Peyer's patch (tissue), 4 donors: ENCODE results near the gene ANXA10.

Experiments
- POLR2A ChIP-seq, 2 donors: fragments of 450-650 bp; IDR thresholded peaks; one replicate each; pipeline ENCODE4 v1.5.1; 2017; ENCODE audit warnings: antibody characterized with exemption in 2 of 2, mild to moderate bottlenecking in 2 of 2, moderate library complexity in 2 of 2
- TF ChIP-seq, protein P1 (sequence below), 6 experiments: fragments of 450-650 bp in 4 of 6; fragments of 200-600 bp in 2 of 6; sonication (generic) in 1 of 6; IDR thresholded peaks; one replicate each; pipeline ENCODE4 v1.5.1; 2017 to 2019; ENCODE audit warnings: antibody characterized with exemption in 6 of 6, mild to moderate bottlenecking in 3 of 6, moderate library complexity in 1 of 6

DNA sequence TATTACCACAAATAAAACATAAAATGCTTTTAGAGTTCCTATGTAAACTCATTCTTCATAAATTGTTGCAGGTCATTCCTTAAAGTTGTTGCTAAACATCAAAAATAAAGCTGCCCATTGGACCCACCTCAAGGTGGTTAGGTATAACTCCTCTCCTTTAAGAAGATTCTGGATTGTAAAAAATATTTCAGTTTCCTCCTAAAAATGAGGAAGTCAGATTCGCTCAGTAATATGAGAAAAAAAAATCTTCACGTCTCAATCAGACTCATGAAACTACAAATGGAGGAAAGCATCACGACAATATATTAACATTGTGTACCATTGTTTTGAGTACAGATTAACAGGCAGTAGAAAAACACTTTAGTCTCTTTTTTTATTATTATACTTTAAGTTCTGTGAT, 120.3 kb downstream of the ANXA10 start:
- TF ChIP-seq, protein P1, sequence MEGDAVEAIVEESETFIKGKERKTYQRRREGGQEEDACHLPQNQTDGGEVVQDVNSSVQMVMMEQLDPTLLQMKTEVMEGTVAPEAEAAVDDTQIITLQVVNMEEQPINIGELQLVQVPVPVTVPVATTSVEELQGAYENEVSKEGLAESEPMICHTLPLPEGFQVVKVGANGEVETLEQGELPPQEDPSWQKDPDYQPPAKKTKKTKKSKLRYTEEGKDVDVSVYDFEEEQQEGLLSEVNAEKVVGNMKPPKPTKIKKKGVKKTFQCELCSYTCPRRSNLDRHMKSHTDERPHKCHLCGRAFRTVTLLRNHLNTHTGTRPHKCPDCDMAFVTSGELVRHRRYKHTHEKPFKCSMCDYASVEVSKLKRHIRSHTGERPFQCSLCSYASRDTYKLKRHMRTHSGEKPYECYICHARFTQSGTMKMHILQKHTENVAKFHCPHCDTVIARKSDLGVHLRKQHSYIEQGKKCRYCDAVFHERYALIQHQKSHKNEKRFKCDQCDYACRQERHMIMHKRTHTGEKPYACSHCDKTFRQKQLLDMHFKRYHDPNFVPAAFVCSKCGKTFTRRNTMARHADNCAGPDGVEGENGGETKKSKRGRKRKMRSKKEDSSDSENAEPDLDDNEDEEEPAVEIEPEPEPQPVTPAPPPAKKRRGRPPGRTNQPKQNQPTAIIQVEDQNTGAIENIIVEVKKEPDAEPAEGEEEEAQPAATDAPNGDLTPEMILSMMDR (IDR thresholded peaks at IDR 0.05), result no peak
- TF ChIP-seq POLR2A (IDR thresholded peaks at IDR 0.05), result no peak
